ENCODE data around the gene ADAMTSL2.

ADAMTSL2 gene

DNA sequence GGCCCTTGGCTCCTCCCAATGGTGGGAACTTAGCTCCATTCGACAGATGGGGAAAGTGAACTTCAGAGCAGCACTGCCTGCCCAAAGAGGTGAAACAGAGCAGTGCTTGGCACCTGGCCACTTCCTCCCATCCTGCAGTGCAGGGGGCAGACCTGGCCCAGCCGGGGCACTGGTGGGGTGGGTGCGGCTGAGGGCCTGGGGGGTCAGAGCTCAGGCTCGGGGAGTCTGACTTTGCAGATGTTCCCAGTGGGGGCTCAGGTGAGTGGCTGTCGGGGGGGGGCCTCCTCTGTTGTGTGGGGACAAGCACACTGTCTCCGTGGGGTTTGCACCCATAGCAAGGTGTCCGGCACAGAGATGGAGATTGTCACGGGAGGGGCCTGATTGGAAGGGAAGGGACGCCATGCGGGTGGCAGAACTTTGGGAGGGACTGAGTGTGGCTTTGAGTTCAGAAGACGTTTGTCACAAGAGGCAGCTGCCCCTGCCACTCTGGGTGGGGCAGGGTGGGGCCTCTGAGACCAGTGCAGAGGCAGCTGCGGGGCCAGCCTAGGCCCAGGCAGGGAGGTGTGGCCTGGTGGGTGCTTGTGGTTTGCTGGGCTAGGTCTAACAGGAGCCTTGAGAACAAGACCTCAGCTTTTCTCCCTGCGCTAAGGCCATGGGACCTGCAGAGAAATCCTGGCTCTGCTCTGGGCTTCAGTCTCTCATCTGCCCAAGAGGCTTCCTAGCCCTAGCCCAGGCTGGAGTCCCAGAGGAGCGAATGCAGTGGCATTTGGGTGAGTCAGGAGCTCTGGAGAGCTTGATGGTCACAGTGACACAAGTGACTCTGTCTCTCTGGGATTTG is 12.2 kb upstream of the ADAMTSL2 start:
- in situ Hi-C loops (cut with MboI; ENCODE audit: low pct_unique_long_range_greater_than_20kb, low sequenced_read_pairs, unreplicated experiment), result no loop called here
- no peak for TF ChIP-seq CTCF (IDR thresholded peaks at IDR 0.05; ENCODE audit: extremely low read depth, insufficient read depth, missing control alignments)
- DNase-seq (ENCODE audit: low spot score), result no peak

DNA sequence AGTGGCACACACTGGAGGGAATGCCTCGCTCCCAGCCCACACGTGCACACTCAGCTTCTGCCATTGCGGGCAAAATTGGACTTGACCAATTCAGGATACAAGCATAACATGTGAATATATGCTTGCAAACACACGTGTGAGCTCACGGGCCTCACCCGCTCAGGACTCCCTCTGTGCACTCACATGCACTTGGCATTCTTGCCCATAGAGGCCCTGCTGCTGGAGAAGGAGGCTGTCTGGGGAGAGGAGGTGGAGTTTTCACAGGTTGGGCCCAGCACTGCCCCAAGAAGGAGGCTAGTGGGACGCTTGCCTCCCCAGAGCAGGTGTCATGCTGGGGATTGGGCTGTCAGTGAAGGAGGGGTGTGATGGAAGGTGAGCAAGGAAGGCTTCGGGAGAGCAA is 11.4 kb upstream of the ADAMTSL2 start:
- no peak for TF ChIP-seq CTCF (IDR thresholded peaks at IDR 0.05; ENCODE audit: extremely low read depth, insufficient read depth, missing control alignments)
- DNase-seq (ENCODE audit: low spot score), result no peak
- in situ Hi-C loops (cut with MboI; ENCODE audit: low pct_unique_long_range_greater_than_20kb, low sequenced_read_pairs, unreplicated experiment), result no loop called here

GRCh38 chr9:133524146-133524545 is 10.4 kb upstream of the ADAMTSL2 start:
- no peak for DNase-seq (ENCODE audit: low spot score)
- in situ Hi-C loops (cut with MboI; ENCODE audit: low pct_unique_long_range_greater_than_20kb, low sequenced_read_pairs, unreplicated experiment), result no loop called here
- TF ChIP-seq CTCF (IDR thresholded peaks at IDR 0.05; ENCODE audit: extremely low read depth, insufficient read depth, missing control alignments), result no peak

DNA sequence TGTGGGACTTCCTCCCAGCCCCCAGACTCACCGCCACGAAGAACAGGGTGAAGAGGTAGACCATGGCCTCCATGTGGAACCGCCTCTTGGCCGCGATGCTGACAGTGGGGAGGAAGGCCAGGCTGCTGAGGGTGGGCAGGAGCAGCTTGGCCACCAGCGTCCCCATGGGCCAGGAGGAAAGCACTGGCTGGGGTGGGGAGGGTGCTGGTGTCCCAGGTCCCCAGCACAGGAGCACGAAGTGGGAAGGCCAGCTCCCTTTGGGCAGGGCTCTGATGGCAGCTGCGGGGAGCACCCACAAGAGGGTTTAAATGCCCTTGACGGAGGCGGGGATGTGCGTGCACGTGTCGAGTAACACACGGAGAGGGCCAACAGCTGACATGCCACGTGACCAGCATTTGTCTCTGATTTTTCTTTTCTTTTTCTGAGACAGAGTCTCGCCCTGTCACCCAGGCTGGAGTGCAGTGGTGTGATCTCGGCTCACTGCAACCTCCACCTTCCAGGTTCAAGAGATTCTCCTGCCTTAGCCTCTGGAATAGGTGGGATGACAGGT is 9.8 kb upstream of the ADAMTSL2 start, which contains the start of gene MYMK:
Gene MYMK, minus strand, starts transcription at position 281 of the 550 bp plus-strand sequence. Its CDS starts 115 bp downstream, at position 166.
- no peak for DNase-seq (ENCODE audit: low spot score)
- no peak for TF ChIP-seq CTCF (IDR thresholded peaks at IDR 0.05; ENCODE audit: extremely low read depth, insufficient read depth, missing control alignments)
- in situ Hi-C loops (cut with MboI; ENCODE audit: low pct_unique_long_range_greater_than_20kb, low sequenced_read_pairs, unreplicated experiment), result loop anchor here (25.0 kb wide), 2 partner anchors 213 to 488 kb away; partner anchors contain the start of gene SARDH

DNA sequence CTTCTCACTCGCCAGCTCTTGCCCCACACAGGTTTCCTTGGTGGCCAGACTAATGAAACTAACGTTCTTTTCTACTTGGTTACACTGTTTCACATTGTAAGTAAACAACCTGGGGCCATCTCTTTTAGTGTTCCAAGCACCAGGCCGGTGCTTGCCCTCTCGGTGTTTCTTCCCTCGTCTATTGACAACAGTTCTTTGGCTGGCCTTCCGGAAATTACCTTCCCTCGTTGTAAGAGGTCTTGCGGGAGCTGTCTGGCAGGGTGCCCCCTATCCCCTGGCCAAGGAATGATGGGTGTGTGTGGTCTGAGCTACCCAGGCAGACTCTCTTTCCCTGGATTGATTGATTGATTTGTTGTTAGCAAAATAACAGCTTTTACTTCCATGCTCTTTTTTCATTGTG is 8.8 kb upstream of the ADAMTSL2 start:
- TF ChIP-seq CTCF (IDR thresholded peaks at IDR 0.05; ENCODE audit: extremely low read depth, insufficient read depth, missing control alignments), result no peak
- DNase-seq (ENCODE audit: low spot score), result no peak
- in situ Hi-C loops (cut with MboI; ENCODE audit: low pct_unique_long_range_greater_than_20kb, low sequenced_read_pairs, unreplicated experiment), result loop anchor here (25.0 kb wide), 2 partner anchors 212 to 487 kb away; partner anchors contain the start of gene SARDH

DNA sequence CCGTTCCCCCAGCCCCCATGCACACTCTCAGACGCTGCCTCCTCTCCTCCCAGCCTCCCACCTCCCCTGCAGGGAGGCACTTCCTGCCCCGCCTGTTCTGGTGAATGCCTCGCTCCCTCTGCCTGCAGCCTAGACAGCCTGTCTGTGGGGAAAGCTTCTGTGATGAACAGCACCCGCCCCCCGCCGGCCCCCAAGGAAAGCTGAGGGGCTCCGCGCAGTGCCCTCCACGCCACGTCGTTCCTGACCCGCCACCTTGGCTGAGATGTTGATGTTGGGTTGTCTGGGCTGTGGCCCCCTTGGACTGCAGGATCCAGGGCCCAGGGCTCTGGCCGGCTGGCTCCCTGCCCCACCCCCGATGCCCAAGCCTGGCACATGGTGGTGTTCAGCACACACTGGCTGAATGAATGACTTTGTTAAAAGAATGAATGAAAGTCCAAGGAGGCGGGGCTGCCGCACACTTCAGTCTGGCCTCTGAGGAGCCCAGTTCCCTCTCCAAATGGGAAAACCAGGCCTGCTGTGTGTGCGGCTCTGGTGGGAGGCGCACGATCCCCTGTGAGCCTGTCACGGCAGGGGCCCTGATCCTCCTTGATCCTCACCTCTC is 7.7 kb upstream of the ADAMTSL2 start:
- DNase-seq (ENCODE audit: low spot score), result no peak
- in situ Hi-C loops (cut with MboI; ENCODE audit: low pct_unique_long_range_greater_than_20kb, low sequenced_read_pairs, unreplicated experiment), result loop anchor here (25.0 kb wide), 2 partner anchors 210 to 485 kb away; partner anchors contain the start of gene SARDH
- TF ChIP-seq CTCF (IDR thresholded peaks at IDR 0.05; ENCODE audit: extremely low read depth, insufficient read depth, missing control alignments), result no peak
